Mesothelial cell of epicardium (in vitro differentiated cells): ENCODE data around the gene CHST12. TPM values are rescaled to one million over a fixed set of nuclear protein-coding genes. Genes with fewer than 3 reads are reported as not detected.
A peak's percentile ranks its signal among the peaks of the same experiment; 100 is the strongest.

Experiments used
- DNase-seq, 2 experiments: peaks; one replicate each; pipeline ENCODE4 v3.0.0; 2021; ENCODE audit warnings: low spot score in 2 of 2; ENCODE audit not compliant: unreplicated experiment in 2 of 2
- H3K27ac Mint-ChIP-seq: 2 replicates; pipeline ENCODE4 v1.8.0; 2021; ENCODE audit warnings: mixed read lengths
- H3K27me3 Mint-ChIP-seq: 2 replicates; pipeline ENCODE4 v1.8.0; 2021; ENCODE audit warnings: low read depth, mixed read lengths
- H3K36me3 Mint-ChIP-seq: 2 replicates; pipeline ENCODE4 v1.8.0; 2021; ENCODE audit warnings: mixed read lengths
- H3K4me1 Mint-ChIP-seq: 2 replicates; pipeline ENCODE4 v1.8.0; 2021; ENCODE audit warnings: mixed read lengths
- H3K4me3 Mint-ChIP-seq: 2 replicates; pipeline ENCODE4 v1.8.0; 2021; ENCODE audit warnings: mild to moderate bottlenecking, moderate library complexity, mixed read lengths
- H3K9me3 Mint-ChIP-seq: 2 replicates; pipeline ENCODE4 v1.8.0; 2021; ENCODE audit warnings: mixed read lengths
- total RNA-seq: library from RNA; stranded (reverse); gene quantifications from 3 replicates; pipeline ENCODE4 v1.2.1, GENCODE V29; 2021
- TF ChIP-seq, protein P1 (sequence below): fragments of 200-600 bp; sonication (generic); IDR thresholded peaks from one replicate; pipeline ENCODE4 v1.5.0; 2021; ENCODE audit warnings: antibody characterized with exemption; ENCODE audit not compliant: unreplicated experiment

The CHST12 gene
- total RNA-seq, 1 donor from 2014 or later: 20.4 TPM

DNA sequence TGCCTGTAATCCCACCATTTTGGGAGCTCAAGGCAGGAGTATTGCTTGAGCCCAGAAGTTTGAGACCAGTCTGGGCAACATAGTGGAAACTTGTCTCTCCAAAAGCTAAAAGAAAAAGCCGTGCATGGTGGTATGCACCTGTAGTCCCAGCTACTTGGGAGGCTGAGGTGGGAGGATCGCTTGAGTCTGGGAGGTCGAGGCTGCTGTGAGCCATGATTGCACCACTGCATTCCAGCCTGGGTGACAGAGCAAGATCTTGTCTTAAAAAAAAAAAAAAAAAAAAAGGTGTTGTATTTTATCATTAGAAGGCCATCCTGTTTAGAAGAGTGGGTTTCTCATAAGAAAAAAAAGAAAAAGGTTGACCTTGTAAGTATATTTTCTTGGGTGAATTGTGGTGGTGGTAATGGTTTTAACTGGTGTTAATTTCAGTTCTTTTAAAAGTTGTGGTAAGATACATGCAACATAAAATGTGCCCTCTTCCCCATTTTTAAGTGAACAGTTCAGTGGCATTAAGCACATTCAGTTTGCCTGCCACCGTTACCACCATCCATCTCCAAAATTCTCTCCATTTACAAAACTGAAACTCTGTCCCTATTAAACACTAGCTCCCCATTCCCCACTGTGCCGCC, 38.1 kb downstream of the CHST12 start:
- H3K27me3 Mint-ChIP-seq: no peaks in the 10 kb centered on the region
- H3K9me3 Mint-ChIP-seq: no peaks in the 10 kb centered on the region
- TF ChIP-seq, protein P1, sequence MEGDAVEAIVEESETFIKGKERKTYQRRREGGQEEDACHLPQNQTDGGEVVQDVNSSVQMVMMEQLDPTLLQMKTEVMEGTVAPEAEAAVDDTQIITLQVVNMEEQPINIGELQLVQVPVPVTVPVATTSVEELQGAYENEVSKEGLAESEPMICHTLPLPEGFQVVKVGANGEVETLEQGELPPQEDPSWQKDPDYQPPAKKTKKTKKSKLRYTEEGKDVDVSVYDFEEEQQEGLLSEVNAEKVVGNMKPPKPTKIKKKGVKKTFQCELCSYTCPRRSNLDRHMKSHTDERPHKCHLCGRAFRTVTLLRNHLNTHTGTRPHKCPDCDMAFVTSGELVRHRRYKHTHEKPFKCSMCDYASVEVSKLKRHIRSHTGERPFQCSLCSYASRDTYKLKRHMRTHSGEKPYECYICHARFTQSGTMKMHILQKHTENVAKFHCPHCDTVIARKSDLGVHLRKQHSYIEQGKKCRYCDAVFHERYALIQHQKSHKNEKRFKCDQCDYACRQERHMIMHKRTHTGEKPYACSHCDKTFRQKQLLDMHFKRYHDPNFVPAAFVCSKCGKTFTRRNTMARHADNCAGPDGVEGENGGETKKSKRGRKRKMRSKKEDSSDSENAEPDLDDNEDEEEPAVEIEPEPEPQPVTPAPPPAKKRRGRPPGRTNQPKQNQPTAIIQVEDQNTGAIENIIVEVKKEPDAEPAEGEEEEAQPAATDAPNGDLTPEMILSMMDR: no peak
- no peak overlapping the region for H3K27ac Mint-ChIP-seq
- no peak overlapping the region for H3K4me3 Mint-ChIP-seq
- no peaks in the 10 kb centered on the region for H3K36me3 Mint-ChIP-seq
- peaks cover 16% of the 10 kb centered on the region for H3K4me1 Mint-ChIP-seq
- DNase-seq: no peak

- no peak for DNase-seq
- no peaks in the 10 kb centered on the region for H3K36me3 Mint-ChIP-seq
- TF ChIP-seq, protein P1: no peak
- no peak overlapping the region for H3K27ac Mint-ChIP-seq
- H3K4me3 Mint-ChIP-seq: no peak overlapping the region
- H3K4me1 Mint-ChIP-seq: peaks cover 16% of the 10 kb centered on the region
- H3K9me3 Mint-ChIP-seq: no peaks in the 10 kb centered on the region
- H3K27me3 Mint-ChIP-seq: no peaks in the 10 kb centered on the region
Observed at GRCh38 chr7:2443491-2443890, 40.1 kb downstream of the CHST12 start.

GRCh38 chr7:2444476-2444875, 41.1 kb downstream of the CHST12 start:
- Mint-ChIP-seq H3K9me3 (no peaks in the 10 kb centered on the region), H3K27ac (no peak overlapping the region), H3K4me1 (peaks cover 14% of the 10 kb centered on the region), H3K36me3 (no peaks in the 10 kb centered on the region), H3K4me3 (no peak overlapping the region), H3K27me3 (no peaks in the 10 kb centered on the region)
- TF ChIP-seq, protein P1: no peak
- DNase-seq: no peak

DNA sequence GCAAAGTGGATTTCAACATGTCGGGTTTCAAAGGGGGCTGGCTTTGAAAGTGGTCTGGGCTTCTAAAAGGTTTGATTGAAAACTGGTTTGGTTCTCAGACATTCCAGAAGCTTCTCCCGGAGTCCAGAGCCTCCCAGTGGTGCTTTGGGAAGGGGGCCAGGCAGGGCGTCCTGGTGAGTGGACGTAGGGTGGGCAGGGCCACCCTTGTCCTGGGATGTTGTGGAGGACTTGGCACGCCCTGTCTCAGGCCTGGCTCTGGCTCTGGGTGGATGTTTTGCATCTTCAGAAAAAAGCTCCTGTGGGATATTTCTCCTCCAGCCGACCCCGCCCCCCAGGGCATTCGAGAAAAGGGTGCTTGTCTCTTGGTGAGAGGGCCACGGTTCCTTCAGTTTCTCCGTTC, 41.6 kb downstream of the CHST12 start:
- no peaks in the 10 kb centered on the region for H3K36me3 Mint-ChIP-seq
- no peak for DNase-seq
- no peak overlapping the region for H3K4me3 Mint-ChIP-seq
- H3K9me3 Mint-ChIP-seq: no peaks in the 10 kb centered on the region
- H3K27me3 Mint-ChIP-seq: no peaks in the 10 kb centered on the region
- peak overlapping the region; percentile 30 for H3K27ac Mint-ChIP-seq
- H3K4me1 Mint-ChIP-seq: peaks cover 11% of the 10 kb centered on the region
- TF ChIP-seq, protein P1: no peak

GRCh38 chr7:2445898-2446555, 42.6 kb downstream of the CHST12 start:
- Mint-ChIP-seq H3K4me3 (no peak overlapping the region), H3K4me1 (peaks cover under 1% of the 10 kb centered on the region), H3K27ac (no peak overlapping the region), H3K9me3 (no peaks in the 10 kb centered on the region), H3K27me3 (no peaks in the 10 kb centered on the region), H3K36me3 (no peaks in the 10 kb centered on the region)
- no peak for DNase-seq
- TF ChIP-seq, protein P1: no peak
